Heart left ventricle (tissue), 16 donors: ENCODE measurements around the gene GSK3B. TPM values are rescaled to one million over a fixed set of nuclear protein-coding genes. Genes with fewer than 3 reads are reported as not detected.

Source experiments
- ATAC-seq, 4 donors: fragments of 200-7000 bp; cut with Tn5 transposase; one replicate each; pipeline ENCODE4 v1.9.1; 2020 to 2022; ENCODE audit warnings: moderate library complexity in 4 of 4, mild to moderate bottlenecking in 3 of 4, moderate number of reproducible peaks in 1 of 4
- DNase-seq, 5 donors: peaks; one replicate each; pipeline ENCODE4 v3.0.0-alpha.2; 2020
- H3K27ac ChIP-seq, 12 donors: fragments of 200-600 bp; sonication (generic) in 4 of 12; one replicate each; pipeline versions ENCODE4 v1.5.0 to v1.8.0; 2016 to 2022; ENCODE audit warnings: mild to moderate bottlenecking in 2 of 12
- H3K27me3 ChIP-seq, 9 donors: fragments of 200-600 bp; sonication (generic) in 2 of 9; one replicate each; pipeline versions ENCODE4 v1.5.1 to v1.8.0; 2016 to 2022; ENCODE audit warnings: mild to moderate bottlenecking in 3 of 9
- H3K36me3 ChIP-seq, 9 donors: fragments of 200-600 bp; sonication (generic) in 2 of 9; one replicate each; pipeline versions ENCODE4 v1.5.0 to v1.8.0; 2018 to 2022; ENCODE audit warnings: mild to moderate bottlenecking in 2 of 9
- H3K4me1 ChIP-seq, 12 donors: fragments of 200-600 bp; sonication (generic) in 4 of 12; one replicate each; pipeline versions ENCODE4 v1.5.0 to v1.8.0; 2016 to 2022; ENCODE audit warnings: mild to moderate bottlenecking in 3 of 12
- H3K4me3 ChIP-seq, 12 donors: fragments of 200-600 bp; sonication (generic) in 4 of 12; one replicate each; pipeline versions ENCODE4 v1.5.0 to v1.8.0; 2017 to 2022; ENCODE audit warnings: mild to moderate bottlenecking in 9 of 12, moderate library complexity in 4 of 12
- H3K9me3 ChIP-seq, 12 donors: fragments of 200-600 bp; sonication (generic) in 4 of 12; one replicate each; pipeline versions ENCODE4 v1.5.0 to v1.8.0; 2016 to 2022; ENCODE audit warnings: mild to moderate bottlenecking in 1 of 12
- CTCF ChIP-seq, 12 donors: fragments of 200-600 bp; sonication (generic) in 4 of 12; IDR thresholded peaks; one replicate each; pipeline versions ENCODE4 v1.5.0 to v1.8.0; 2018 to 2022; ENCODE audit warnings: antibody characterized with exemption in 12 of 12, mild to moderate bottlenecking in 5 of 12
- POLR2A ChIP-seq, 2 donors: fragments of 450-650 bp; IDR thresholded peaks; one replicate each; pipeline ENCODE4 v1.6.1; 2017; ENCODE audit warnings: antibody characterized with exemption in 2 of 2, mild to moderate bottlenecking in 2 of 2, moderate library complexity in 2 of 2
- WGBS, 4 donors: extraction: QIAGEN DNeasy Blood & Tissue Kit in 2 of 4; methylation state at CpG; one replicate each; pipeline versions ENCODE4 v1.1.5 to v1.1.7; 2013 to 2018; 5-methylcytosine and 5-hydroxymethylcytosine counted together
- intact Hi-C, 10 donors: fragments of 100-400 bp; cut with DNase I; formaldehyde crosslinking; loops; one replicate each; pipeline versions ENCODE4 v1.11.1 to v1.14.2; 2022
- polyA plus RNA-seq, 2 donors: library from polyadenylated mRNA; stranded (reverse); fragments of 200-250 nt; gene quantifications; one replicate each; pipeline ENCODE4 v1.2.3, GENCODE V29; 2013
- total RNA-seq, 9 donors: library from RNA; depleted of rRNA in 2 of 9; stranded (reverse); fragments of >200 nt in 2 of 9; fragmentation: NEBNext Ultra II Directional in 3 of 9; extraction: Animal tissue kit (Norgen Biotek cat#: 25700) in 3 of 9; gene quantifications; one replicate each; pipeline versions ENCODE4 v1.1.0 to v1.2.4, GENCODE V29; 2016 to 2023
- donor health status: ischemic (EF 13 %, LVEDD 7.1; RV severe dilation, severe dysfunction).
- donor health status: healthy with polysubstance abuse.
- donor health status: DM: no; HTN: yes; CAD: no.
- donor health status: DM: no; HTN: no; CAD: no.
- donor health status: ischemic (EF 25% LVEDD 6.9; RV normal size, moderate dysfunction).
- donor health status: ischemic (EF 25% LVEDD 5.7; RV mildly dilated, moderate dysfunction).
- donor health status: healthy.
- donor health status: DM: yes; HTN: yes; CAD: no.
- donor health status: ischemic (EF 35%, LVEDD 5.7; RV mildly dilated, moderate dysfunction).
- donor health status: nonischemic (EF 11% LVEDD 7.7; RV severe dilation, severe dysfunction).
- donor health status: DM: yes; HTN: yes; CAD: no.
- donor health status: PGD.
- donor health status: ischemic (EF 29% LVEDD 5.4; RV normal size, mild dysfunction).
- donor health status: nonischemic (EF 23%, LVEDD 6.1; RV moderate dilation, normal function).

Gene GSK3B
- total and polyA plus RNA-seq, 11 donors, result 8.8 to 58.9 (median 41.2) TPM

GRCh38 chr3:120024103-120024502 is 70.1 kb downstream of the GSK3B start:
- intact Hi-C loops, result no loop called here
- TF ChIP-seq POLR2A (IDR thresholded peaks at IDR 0.05) (no peak), CTCF (IDR thresholded peaks at IDR 0.05) (no peak)
- no peak overlapping the region for H3K27ac ChIP-seq
- ATAC-seq, result no peak
- H3K36me3 ChIP-seq, result no peaks in the 10 kb centered on the region
- no peak overlapping the region for H3K4me3 ChIP-seq
- peaks cover 0 to 72% (median 29%) of the 10 kb centered on the region in 12 donors for H3K4me1 ChIP-seq
- H3K9me3 ChIP-seq, result no peaks in the 10 kb centered on the region
- DNase-seq, result no peak
- 80 to 100% (median 95%) methylated on average over 1 of the region's 1 CpG for WGBS, 4 donors
- H3K27me3 ChIP-seq, result no peaks in the 10 kb centered on the region

GRCh38 chr3:120022729-120023128 is 71.5 kb downstream of the GSK3B start:
- DNase-seq (no peak), ATAC-seq (no peak)
- TF ChIP-seq CTCF (IDR thresholded peaks at IDR 0.05), result no peak
- Histone ChIP-seq H3K36me3 (no peaks in the 10 kb centered on the region), H3K27me3 (no peaks in the 10 kb centered on the region), H3K4me3 (no peak overlapping the region), H3K27ac (no peak overlapping the region), H3K4me1 (peaks cover 0 to 74% (median 40%) of the 10 kb centered on the region in 12 donors), H3K9me3 (no peaks in the 10 kb centered on the region)
- 53 to 78% (median 68%) methylated on average over 2 of the region's 2 CpGs for WGBS, 4 donors
- intact Hi-C loops, result no loop called here

- no peak for DNase-seq
- TF ChIP-seq POLR2A (IDR thresholded peaks at IDR 0.05) (no peak), CTCF (IDR thresholded peaks at IDR 0.05) (no peak)
- intact Hi-C loops, result no loop called here
- no peak for ATAC-seq
- Histone ChIP-seq H3K9me3 (no peaks in the 10 kb centered on the region), H3K4me1 (peaks cover 0 to 74% (median 47%) of the 10 kb centered on the region in 12 donors), H3K27me3 (no peaks in the 10 kb centered on the region), H3K36me3 (no peaks in the 10 kb centered on the region), H3K27ac (no peak overlapping the region), H3K4me3 (no peak overlapping the region)
These were observed 72.7 kb downstream of the GSK3B start for GRCh38 chr3:120021523-120021922.

- intact Hi-C loops, result loop anchor here in 1 of 10 donors (10.0 kb wide), 1 partner anchor 67 kb away; no protein-coding TSS in a partner anchor
- H3K4me1 ChIP-seq, result peaks cover 0 to 93% (median 71%) of the 10 kb centered on the region in 12 donors
- no peak overlapping the region for H3K4me3 ChIP-seq
- ATAC-seq (no peak), DNase-seq (no peak)
- 86 to 94% (median 89%) methylated on average over 3 of the region's 3 CpGs for WGBS, 4 donors
- H3K36me3 ChIP-seq, result no peaks in the 10 kb centered on the region
- TF ChIP-seq CTCF (IDR thresholded peaks at IDR 0.05) (no peak), POLR2A (IDR thresholded peaks at IDR 0.05) (no peak)
- no peaks in the 10 kb centered on the region for H3K9me3 ChIP-seq
- no peaks in the 10 kb centered on the region for H3K27me3 ChIP-seq
- no peak overlapping the region for H3K27ac ChIP-seq
These were observed 75.9 kb downstream of the GSK3B start for GRCh38 chr3:120018299-120018698.
